Hematopoietic multipotent progenitor cell (in vitro differentiated cells): ENCODE data around the gene PERCC1. TPM values are rescaled to one million over a fixed set of nuclear protein-coding genes. Genes with fewer than 3 reads are reported as not detected.

Experiments used
- DNase-seq, 3 donors: peaks; one replicate each; pipeline ENCODE4 v3.0.0-alpha.2; 2011 to 2015; ENCODE audit warnings: low read depth in 2 of 3, low spot score in 2 of 3
- total RNA-seq: library from RNA; depleted of rRNA; stranded (reverse); fragments of >200 nt; gene quantifications from one replicate; pipeline ENCODE4 v1.2.3, GENCODE V29; 2012

PERCC1 gene
- 5.1 TPM for total RNA-seq

DNA sequence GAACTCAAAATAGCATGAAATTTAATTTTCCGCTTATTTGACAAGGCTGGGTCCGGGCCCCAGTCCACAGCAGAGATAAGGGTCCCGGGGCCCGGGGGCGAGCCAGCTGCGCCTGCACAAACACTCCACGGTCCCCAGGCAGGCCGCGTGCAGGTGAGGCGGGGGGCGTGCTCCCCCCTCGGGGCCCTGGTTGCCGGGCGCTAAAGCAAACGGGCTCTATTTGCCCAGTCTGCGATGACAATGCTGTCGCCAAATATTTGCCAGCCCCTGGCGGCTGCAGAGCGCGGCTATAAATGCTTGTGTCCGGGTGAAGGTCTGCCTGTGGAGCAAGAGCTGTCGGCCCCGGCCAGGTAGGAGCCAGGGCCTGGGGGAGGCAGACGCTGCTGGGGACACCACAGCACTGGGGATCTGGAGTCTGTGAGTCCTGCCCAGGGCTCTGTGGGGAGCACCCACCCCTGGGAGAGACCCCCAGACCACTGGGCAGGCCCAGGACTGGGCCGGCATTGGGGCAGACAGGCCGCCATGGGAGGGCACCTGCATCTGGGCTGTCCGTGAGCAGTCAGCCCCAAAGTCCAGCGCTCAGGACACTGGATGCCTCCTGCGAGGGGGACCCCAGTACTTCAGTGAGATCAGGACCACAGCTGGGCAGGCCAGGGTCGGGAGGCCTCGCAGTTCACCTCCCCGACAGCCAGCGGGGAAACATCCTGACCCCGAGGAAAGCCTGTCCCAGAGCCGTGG is at the start of gene PERCC1:
PERCC1 (plus strand) TSS at position 320 of the 738 bp plus-strand sequence. CDS start 1,516 bp downstream, outside the sequence.
- no peak for DNase-seq

DNA sequence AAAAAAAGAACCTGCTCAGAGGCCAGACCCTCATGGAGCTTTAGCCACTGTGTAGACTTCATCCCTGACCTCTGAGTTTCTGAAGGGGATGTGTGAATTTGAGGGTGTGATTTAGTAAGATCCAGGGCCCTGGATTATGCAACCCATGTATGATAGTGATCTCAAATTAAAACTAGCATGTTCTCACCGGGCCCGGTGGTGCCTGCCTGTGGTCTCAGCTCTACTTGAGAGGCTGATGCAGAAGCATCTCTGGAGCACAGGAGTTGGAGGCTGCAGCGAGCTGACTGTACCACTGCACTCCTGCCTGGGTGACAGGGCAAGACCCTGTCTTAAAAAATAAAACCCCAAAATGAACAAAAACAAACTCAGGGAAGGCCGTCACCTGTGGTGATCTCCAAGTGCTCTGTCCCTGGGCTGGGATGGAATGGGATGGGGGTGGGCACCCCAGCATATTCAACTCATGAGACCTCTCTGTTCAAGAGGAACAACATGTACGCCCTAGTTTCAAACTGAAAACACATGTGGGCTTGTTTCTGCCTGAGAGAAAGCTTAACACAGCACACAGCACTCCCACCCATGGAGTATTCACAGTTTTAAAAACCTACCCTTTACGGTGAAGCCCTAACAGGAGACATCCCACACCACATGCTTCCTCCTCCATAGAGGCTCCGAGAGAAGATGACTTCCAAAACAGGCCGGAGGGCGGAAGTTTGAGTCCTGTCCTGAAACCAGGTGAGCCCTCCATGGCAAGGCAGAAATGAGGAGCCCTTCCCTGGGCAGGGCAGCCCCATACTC is 49.1 kb upstream of the PERCC1 start:
- no peak for DNase-seq

DNA sequence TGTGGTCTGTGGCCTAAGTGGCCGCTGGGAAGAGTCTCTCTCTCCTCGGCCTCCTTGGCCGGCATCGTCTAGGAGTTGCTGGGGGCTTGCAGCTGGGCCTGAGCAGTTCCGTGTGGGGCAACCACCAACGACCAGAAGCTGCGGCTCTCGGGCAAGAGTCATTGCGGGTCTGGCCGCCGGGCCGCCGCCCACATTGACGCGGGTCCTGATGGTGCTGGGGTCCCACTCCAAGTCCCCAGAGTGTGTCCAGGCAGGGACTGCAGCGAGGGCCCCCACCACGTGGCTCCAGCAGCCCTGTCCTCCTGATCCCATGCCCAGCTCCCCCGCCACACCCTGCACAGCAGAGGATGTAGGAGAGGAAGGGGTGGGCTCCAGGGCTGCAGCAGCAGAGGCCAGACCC is 47.3 kb upstream of the PERCC1 start:
- no peak for DNase-seq

DNA sequence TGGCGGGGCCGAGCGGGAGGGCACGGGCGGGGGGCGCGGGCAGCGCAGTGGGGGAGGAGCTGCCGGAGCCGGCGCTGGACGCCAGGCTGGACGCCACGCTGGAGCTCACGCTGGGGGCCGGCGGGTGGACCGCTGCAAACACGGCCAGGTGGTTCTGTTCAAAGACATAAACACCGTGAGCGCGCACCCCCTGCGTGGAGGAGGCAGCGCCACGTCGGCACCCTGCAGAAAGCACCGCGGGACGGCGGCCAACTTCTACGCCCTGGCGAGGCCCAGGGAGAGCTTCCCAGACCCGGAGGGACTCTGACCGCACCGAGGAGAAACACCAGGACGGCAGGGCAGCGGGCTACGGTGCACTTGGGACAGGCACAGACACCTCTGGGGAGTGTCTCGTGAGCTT is 45.6 kb upstream of the PERCC1 start:
- no peak for DNase-seq

DNA sequence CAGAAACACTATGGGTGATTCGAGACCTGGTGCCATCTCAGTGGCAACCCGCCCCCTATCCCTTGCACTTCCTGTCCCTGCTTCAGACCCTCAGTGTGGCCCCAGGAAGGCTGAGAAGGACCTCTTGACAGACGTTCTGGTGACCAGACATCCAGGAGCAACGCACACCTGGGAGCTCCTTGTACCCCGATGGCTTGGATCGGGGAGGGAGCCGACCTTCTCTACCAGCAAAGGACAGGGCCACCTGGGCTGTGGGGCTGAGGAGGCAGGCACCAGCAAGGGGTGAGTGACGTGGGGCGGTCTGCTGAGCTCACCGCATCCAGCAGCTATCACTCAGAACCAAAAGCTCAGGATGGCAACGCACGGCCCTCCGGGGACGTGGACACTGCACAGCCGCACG is 43.5 kb upstream of the PERCC1 start:
- DNase-seq = no peak

DNA sequence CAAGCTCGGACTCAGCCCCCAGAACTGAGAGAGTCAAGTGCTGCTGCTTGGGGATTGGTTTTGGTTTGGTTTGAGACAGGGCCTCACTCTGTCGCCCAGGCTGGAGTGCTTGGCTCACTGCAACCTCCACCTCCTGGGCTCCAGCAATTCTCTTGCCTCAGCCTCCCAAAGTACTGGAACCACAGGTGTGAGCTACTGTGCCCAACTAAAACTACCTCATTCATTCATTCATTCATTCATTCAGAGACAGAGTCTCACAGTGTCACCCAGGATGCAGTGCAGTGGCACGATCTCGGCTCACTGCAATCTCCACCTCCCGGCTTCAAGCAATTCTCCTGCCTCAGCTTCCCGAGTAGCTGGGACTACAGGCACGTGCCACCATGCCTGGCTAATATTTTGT is 41.1 kb upstream of the PERCC1 start:
- no peak for DNase-seq

DNA sequence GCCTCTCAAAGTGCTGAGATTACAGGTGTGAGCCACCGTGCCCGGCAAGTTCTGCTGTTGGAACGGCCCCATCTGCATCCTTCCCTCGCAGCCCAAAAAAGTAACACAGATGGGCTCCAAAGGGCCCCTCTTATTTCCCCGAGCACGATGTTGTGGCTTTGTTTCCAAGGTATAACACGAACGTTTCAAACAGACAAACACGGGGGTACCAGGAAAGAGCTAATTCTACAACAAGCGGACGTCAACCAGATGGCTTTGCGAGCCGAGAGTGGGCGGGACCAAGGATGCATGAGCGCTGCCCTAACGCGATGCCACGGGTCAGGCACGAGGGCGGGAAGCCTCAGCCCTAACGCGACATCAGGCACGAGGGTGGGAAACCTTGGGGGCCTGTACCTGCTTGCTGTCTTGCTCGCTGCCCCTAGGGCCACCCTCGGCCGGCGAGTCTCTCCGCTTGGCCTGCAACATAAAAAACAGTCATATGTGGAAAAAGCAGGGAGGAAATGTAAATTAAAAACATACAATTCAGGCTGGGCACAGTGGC is 40.6 kb upstream of the PERCC1 start:
- no peak for DNase-seq

DNA sequence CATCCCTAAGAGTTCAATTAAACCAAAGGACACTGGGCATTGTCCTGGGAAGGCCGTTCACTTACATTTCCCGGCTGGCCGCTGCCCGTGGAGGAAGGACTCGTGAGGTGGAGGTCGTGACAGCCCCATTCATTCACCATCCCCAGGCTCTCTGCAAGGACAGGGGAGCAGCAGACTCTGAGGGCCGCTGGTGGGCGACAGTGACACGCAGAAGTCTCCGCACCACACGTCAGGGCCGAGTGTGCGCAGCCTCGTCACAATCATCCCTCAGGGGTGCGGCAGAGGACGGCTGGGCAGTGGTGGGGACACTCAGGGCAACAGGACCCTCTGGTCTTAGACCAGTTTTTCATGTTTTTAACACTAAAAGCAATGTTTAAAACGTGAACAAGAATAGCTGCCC is 38.1 kb upstream of the PERCC1 start:
- no peak for DNase-seq

DNA sequence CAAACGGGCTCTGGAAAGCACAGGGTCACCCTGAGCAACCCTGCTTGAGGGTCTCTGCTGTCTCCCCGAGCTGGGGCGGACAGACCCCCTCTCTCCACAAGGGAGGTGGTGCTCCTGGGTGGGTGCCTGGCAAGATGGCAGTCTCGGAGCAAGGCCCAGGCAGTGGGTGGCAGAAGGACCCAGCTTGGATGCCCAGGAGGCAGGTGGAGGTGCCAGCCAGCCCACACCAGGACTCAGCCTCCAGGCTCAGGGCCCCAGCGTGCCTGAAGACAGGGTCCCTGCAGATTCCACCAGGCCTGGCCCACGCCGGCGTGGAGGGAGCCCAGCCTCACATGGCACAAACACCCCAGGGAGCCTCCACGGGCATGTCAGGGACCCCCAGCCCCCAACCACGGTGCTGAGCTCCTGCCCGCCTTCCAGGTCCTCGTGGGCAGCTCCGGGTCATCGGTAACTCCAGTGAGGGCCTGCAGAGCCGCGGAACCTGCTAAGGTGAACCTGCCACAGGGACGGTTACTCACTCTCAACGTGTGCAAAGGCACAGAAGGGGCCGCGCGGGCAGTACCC is 37.2 kb upstream of the PERCC1 start:
- DNase-seq = no peak

DNA sequence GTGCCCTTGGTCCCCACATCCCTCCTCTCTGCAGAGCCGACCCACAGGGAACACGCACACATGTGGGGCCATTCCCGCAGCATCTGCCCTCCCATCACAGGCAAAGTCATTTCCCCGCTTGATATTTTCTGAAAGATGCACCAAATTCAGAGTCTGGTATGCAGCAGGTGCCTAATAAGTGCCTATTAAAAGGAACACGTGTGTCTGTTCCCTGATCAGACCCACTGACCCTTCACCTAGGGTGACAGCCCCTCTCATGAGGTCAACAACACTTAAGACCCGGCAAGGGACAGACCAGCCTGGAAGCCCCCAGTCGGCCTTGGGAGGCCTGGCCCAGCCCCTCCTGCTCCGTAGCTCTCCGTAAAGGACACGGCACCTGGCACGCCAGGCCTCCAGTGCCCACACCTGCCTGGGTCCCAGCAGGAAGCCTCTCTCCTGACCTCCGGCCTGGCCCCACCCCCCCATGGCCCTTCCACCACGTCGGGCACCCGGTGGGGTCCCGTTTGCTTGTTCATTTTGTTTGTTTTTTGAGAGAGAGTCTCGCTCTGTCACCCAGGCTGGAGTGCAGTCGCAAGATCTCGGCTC is 36.4 kb upstream of the PERCC1 start:
- DNase-seq = no peak

DNA sequence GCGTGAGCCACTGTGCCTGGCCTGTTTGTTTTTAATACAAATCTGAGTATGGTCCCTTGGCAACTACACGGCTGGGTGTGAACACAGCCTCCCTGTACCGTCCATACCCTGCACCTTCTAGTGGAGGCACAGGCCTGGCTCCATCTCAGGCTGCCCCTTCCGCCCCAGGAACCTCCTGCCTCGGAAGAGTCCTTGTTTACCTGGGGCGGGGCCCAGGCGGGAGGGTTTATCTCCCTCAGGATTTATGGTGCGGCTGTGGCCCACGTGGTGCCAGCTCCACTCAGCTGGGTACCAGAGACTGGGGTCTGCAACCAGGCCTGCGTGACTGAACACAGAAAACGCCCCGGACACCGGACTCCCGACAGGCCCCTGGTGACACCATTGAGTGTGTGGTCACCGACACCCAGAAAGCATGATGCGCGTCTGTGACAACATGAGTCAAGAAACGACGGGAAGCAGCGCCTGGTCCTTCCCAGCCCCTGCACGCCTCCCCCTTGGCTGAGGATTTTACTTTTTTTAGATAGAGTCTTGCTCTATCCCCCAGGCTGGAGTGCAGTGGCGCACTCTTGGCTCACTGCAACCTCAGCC is 35.3 kb upstream of the PERCC1 start:
- no peak for DNase-seq

DNA sequence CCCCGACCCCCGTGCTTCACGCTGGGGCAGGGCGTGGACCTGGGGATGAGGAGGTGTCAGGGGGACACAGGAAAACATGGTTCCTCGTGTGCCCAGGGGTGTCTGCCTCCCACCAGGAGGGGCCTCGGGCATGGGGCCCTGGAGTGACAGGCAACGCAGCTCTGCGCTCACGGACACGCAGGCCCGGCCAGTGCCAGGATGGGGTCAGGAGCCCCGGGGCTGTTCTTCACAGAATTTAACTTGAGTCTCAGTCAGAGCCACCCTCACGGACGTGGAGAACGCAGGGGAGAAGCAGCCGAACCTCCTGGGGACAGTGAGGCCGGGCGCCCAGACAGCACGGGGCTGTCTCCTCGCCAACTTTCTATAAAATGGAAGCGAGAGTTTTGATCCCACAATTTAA is 33.1 kb upstream of the PERCC1 start:
- DNase-seq = no peak

DNA sequence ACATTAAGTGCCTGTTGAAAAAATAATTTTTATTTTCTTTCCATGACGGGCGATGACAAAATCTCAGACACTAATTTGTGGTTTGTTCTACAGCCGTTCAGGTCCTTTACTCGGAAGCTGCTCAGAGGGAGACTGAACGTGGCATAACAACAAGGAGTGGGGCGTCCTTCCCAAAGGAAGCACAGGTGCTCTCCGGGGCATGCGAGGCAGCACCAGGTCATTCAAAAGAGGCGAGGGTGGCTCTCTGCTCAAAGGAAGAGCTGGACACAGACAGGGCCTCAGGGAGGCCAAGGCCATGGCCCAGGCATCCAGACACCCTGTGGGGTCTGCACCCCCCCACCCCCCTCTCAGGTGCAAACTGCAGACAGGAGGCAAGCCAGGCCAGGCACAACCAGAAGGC is 32.5 kb upstream of the PERCC1 start:
- no peak for DNase-seq

DNA sequence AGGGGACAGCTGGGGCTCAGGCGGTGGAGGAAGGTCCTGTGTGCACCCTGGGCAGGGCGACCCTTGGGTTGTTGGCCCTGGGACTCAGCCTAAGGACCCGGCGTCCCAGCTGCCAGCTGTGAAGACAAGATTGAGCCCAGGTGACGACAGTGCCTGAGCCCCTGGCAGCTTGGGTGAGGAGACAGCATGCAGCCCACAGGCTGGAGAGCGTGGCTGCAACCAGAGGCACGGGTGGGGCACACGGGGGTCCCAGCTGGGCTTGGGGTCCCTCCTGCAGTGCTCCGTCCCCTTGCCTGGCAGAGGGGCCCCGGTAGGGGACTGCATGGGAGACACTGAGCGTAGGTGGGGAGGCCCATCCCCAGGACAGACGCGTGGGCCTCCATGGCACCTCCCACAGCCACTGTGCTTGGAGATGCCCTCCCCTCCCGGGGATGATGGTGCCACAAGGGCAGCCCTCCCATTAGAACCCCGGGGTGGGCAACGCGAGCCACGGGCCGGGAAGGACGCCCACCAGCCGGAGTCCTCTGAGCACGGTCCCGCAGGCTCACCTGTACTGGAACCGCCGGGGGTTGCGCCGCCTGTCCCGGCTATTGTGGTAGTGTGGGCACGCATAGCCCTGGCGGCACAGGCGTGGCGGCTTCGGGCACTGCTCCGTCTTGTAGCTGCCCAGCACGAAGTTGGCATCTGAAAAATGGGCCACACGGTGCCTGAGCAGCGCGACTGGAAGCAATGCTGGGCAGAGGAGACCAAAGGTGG is 31.9 kb upstream of the PERCC1 start:
- DNase-seq = no peak

DNA sequence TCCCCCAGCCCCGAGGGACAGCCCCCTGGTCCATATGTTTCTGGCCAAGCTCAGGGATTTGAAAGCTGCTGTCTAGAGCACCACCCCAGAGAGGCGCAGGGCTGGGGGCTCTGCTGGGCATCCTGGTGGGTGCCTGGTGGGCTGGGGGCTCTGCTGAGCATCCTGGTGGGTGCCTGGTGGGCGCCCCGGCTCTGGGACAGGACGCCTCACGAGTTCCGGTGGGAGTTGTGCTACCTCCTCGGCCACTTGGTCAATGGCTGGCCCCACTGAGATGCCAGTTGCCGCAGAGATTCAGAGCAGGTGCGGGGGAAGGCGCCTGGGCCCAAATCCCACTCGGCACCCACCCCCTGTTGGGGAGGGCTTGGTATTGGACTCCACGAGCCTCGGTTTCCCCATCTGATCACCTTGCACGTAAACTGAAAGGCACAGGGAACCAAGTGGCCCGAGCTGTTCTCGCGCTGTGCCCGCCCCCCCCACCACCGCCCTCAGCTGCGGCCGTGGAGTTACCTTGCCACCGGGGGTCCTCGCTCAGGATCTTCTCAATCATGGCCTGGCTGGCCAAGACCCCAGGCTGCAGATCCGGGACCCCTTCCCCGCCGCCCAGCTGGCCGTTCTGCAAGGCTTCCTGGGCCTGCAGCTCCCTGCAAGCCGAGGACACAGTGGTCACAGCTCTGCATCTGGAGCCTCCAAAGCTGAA is 29.7 kb upstream of the PERCC1 start:
- DNase-seq = no peak

DNA sequence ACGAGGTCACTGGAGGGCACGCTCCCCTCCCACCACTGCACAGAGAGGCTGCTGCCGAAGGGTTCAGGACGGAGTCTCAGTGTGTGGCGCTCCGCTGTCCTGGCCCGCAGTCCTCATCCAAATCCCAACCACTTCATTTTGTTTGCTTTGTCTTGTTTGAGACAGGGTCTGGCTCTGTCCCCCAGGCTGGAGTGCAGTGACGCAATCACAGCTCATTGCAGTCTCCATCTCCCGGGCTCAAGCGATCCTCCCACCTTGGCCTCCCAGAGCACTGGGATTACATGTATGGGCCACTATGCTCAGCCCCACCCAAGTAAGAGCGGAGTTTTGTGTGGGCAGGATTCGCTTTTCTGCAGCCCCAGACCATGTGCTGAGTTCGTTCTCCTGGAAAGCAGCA is 29.1 kb upstream of the PERCC1 start:
- no peak for DNase-seq

DNA sequence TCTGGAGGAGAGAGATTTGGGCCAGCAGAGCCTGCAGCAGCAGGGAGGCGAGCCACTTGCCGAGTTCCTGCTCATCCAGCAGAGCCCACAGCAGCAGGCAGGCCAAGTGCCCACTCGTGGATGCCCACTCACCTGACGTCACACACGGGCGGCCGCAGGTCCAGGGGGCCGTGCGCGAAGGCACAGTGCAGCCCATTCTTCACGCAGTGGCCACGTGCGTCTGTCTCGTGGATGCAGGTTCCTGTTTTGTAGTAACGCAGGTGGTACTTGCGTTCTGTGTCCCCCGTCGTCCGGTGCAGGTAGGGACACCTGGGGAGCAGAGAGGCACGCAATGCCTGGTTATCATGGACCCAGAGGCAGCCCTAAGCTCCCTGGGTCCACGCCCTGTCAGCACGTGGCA is 27.8 kb upstream of the PERCC1 start:
- no peak for DNase-seq

DNA sequence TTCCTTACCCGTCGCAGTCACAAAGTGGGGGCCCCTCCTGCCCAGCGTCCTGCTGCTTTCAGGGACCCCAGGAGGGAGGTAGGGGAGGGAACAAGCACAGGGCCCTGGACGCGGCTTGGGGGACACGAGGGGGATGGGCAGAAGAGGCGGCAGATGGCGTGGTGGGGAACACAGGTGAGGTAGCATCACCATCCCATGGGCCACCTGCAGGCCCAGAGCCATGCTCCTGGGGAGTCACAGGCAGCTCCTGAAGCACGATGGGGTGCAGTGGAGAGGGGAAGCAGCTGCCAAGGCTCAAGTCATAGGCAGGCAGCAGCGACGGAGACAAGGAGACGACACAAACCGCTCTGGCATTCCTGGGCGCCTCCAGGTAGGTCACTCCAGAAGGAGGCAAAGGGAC is 27.1 kb upstream of the PERCC1 start:
- DNase-seq = no peak

DNA sequence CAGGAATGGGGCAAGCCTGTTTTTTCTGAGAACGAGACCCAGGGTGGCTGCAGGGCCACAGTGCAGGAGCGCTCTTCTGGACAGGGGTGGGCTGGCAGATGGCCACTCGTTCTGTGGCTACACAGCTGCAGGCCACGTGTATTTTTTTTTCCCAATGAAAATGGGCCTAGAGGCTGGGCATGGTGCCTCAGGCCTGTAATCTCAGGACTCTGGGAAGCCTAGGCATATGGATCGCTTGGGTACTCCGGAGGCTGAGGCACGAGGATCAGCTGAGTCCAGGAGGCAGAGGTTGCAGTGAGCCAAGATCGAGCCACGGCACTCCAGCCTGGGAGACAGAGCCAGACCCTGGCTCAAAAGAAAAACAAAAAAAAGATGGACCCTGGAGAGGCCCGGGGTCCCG is 23.1 kb upstream of the PERCC1 start:
- DNase-seq = no peak
